Cerebellar nuclear complex (tissue), 1 donor: ENCODE measurements around the gene ABL1.

Source experiments
- DNase-seq, 2 experiments: peaks; one replicate each; lab custom pipeline; 2025; lab: John Stamatoyannopoulos, UW

ABL1 gene

DNA sequence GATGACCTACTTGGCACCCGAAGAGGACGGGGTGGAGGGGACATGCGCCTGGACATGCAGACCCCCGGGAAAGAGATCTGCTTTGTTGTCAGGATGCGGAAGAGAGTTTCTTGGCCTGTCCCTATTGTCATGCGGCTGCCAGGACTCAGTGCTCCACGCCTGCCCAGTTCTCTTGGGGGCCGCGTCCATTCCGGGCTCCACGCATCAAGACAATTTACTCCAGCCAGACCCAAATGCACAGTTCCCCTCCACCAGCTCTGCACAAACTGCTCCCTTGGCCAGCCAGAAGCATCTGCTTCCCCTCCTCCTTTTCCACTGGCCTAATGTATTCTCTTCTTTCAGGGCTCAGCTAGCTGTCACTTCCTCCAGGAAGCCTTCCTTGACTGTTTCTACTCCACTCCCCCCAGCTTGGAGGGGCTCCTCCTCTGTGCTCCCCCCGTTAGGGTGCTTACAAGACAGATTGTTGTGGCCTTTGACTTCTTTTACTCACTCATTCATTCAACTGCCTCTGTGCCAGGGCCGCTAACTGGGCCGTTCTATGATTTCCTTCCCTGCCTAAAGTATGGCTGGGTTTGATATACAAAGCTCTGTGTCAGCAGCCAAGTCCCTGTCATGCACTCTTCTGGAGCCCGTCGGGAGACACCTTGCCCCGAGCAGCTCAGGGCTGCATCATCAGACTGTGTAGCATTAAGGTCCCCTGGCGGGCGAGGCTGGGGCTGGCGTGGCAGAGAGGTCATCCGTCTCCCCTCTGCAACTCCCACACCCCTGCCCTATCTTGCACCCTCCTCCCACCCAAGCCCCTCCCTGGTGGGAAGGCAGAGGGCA is 97.4 kb downstream of the ABL1 start:
- DNase-seq, result no peak

DNA sequence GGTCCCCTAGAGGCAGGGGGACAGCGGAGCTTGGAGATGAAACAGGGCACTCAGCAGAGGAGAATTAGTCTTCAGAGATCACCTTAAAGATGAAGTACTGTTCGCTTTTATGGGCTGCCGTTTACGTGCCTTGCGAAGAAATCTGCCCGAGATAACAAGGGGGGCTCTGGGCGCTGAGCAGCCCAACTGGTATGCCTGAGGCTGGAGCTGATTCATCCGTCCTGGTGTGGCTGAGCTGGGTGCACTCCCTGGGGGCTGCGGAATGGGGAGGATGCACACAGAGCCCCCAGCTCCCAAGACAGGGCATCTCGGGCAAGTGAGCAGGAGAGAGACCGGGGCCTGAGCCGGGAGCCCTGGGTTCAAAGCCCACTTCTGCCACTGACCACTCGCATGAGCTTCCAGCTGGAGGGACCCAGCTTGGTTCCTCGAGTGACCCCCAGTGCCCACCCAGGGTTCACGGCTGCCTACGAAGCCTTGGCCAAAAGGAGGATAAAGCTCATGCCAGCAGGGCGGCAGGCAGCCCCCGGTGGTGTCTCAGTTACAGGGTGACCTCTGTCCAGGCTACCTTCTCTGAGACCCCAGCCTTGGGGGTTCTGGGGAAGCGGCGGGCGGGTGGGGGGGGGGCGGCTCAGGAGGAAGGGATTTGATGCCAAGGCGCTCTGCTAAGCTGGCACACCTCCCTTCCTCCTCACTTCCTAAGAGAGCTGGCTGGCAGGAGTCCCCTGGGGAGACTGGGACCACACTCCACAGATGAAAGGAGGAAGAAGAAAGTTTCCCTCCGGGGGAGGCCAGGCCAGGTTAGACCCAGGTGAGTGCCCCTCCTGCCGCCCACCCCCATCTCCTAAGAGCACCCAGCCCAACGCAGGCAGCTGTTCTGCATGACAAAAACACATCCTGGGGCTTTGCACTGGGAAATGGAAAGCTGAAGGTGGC is 98.3 kb downstream of the ABL1 start:
- DNase-seq, result no peak

DNA sequence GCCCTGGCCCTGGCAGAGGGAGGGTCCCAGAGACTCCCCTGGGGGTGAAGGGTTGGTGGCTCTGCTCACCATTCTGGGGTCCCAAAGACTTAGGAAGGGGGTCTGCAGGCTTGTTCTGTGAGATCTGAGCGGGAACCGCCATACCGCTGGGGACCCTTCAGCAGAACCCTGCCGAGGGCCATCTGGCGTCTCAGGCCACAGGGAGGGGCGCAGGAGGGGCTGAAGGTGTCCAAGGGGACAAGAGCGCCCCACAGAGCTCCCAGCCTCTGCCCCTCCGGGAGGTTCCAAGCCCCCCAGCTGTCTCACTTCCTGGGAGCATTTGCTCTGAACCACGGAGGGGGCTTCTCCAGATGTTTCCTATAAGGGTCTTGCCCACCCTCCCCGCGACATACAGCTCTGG is 99.2 kb downstream of the ABL1 start:
- no peak for DNase-seq

DNA sequence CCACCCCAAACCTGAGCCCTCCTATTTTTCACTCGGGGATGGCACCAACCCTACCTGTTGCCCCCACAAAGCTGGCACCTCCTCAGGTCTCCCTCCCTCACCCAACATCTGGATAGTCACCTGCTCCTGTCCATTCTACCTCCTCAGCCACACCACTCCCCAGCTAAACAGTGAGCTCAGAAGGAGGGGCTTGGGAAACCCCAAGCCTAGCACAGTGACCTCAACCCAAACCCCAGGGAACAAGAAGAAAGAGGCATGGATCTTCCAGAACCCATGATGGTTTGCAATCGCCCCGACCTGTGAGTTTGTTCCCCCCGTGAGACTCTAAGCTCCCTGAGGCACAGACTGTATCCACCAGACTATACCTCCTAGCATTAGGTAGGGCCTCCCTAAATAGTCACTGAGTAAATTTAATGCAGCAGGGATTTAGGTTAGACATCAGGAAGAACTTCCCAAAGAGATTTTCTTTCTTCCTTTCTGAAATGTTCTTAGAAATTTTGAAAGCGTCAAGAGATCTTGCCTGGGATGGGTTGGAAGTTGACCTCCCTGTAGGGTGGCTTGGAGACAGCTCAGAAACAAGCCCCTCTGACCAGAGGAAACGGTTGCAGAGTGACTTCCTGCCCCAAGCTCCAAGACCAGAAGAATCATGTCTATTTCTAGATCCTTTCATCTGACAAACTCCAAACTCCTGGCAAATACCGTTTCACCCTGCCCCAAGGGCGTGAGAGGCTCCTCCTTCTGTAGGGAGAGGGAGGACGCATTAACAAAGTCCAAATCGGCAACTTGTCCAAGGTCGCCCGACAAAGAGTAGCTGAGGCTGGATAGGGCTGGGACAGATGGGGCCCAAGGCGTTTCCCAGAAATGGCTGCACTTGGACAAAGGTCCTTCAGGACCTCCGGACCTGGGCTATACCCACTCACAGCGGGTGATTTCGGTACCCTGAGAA is 99.9 kb downstream of the ABL1 start:
- no peak for DNase-seq

DNA sequence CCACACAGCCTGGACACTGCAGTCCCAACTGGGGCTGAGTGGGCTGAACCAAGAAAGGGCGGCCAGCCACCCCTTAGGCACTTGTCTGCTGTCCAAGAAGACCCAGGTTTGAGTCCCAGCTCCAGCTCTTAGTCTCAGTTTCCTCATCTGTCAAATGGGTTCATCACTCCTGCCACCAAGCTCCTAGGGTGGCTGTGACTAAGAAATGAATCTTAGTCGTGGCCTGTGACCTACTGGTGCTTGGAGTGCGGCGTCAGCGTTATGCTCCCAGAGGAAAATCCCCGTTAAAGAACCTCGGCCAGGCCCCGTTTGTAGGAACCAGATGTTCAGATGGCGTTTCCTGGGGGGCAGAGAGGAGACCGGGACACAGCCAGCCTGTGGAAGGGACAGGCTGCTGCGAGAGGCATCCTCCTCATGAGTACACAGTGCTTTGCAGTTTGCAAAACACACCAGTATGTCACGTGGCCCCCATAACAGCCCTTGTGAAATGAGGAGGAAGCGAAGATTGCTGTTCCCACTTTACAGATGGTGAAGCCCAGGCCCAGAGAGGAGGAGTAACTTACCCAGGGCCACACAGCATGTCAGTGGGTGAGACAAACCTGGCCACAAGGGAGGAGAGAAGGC is 100.7 kb downstream of the ABL1 start:
- no peak for DNase-seq

DNA sequence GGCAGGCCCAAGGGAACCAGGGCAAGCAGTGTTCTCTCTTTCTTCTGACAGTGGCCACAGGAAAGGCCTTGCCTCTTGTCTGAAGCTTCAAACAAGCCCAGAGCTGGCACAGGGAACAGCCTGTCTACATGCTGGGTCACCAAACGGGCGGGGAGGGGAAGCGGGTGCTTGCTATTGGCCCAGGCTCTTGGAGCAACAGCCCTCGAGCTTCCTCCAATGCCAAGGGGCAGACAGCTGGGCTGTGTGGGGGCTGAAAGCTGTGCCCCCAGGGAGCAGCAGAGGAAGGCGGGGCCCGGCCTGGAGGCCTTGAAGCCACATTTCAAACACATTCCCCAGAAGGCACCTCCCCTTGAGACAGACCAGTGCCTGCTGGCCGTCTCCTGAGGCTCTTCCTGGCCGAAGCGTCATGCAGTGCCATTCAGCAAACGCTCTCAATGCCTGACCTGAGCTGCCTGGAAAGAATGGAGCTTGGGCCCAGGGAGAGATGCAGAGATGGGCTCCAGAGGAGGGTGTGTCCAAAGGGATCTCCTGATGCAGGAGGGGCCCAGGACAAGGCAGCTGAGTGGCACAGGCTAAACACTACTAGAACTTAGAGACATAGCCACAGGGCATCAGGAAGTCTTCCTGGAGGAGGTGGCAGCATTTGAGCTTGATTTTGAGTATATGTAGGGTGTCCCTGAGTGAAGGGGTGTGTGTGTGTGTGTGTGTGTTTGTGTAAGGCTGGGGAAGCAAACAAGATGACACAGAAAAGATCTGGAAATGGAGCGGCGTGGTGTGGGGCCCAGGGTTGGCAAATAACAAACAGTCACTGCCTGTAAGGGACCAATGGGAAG is 101.4 kb downstream of the ABL1 start:
- no peak for DNase-seq
